Stimulated activated naive CD4-positive, alpha-beta T cell (primary cell): ENCODE measurements around the gene IRAK1BP1.
"Not testable (repeated sequence)": the region's sequence is repeated elsewhere in the genome, so short reads cannot be mapped to it uniquely, and the experiment has no call there.

Experiments
- DNase-seq, 6 experiments: peaks; one replicate each; lab custom pipeline; 2025; lab: John Stamatoyannopoulos, UW

IRAK1BP1 gene

DNA sequence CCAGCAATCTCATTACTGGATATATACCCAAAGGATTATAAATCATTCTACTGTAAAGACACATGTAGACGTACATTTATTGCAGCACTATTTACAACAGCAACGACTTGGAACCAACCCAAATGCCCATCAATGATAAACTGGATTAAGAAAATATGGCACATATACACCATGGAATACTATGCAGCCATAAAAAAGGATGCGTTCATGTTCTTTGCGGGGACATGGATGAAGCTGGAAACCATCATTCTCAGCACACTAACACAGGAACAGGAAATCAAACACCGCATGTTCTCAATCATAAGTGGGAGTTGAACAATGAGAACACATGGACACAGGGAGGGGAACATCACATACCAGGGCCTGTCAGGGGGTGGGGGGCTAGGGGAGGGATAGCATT is 22.6 kb downstream of the IRAK1BP1 start:
- DNase-seq = not testable (repeated sequence)

GRCh38 chr6:78896227-78896626 is 28.9 kb downstream of the IRAK1BP1 start:
- DNase-seq = no peak

GRCh38 chr6:78908621-78909020 is 41.3 kb downstream of the IRAK1BP1 start:
- no peak for DNase-seq

- DNase-seq = no peak
These were observed 42.0 kb downstream of the IRAK1BP1 start for GRCh38 chr6:78909391-78909790.

DNA sequence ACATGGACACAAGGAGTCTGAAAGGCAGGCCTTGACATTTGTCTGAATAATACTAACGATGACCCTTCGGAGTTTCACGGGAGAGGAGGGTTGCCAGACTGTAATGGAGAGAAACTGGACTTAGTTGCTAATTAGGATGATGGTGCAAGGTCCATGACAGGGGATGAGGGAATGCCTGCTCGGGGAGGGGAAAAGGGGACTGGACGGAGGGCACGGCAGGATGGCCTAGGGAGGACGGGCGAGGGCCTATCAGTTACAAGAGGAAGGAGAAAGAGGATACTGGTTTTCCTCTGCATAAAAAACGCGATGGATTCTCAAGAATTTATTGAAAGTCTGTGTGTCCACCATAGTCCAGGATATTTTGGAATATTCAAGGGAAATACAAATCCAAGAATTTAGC is 42.7 kb downstream of the IRAK1BP1 start:
- no peak for DNase-seq

GRCh38 chr6:78910591-78911171 is 43.3 kb downstream of the IRAK1BP1 start:
- DNase-seq = no peak

DNA sequence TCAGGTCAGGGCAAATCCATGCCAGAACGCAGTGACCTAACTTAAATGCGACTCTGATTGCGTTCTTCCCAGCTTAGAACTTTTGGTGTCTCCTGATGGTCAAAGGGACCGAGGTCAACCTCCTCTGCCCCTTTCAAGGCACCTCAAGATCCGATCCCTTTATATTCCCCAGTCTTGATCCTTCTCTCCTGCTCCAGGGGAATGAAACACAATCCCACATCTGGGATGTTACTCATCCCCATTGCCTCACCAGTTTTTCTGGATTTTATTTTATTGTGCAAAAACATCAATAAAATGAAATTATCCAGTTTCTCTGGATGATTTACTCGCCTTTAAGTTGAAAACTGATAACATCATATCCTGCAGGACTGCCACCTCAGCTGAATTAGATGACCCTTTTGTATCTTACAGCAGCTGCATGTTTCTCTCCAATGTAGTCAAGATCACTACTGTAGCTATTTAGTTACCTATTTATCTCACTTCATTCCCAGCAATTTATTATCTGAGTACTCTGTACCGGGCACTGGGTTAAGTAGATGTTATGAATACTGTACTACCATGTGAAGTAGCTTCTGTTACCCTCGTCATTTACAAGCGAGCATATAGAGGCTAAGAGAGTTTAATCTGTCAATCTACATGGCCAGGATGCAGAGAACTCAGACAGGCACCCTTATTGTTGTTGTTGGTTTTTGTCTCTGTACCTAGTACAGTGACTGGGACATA is 44.0 kb downstream of the IRAK1BP1 start:
- no peak for DNase-seq

- no peak for DNase-seq
These were observed 49.1 kb downstream of the IRAK1BP1 start for GRCh38 chr6:78916411-78916810.

DNA sequence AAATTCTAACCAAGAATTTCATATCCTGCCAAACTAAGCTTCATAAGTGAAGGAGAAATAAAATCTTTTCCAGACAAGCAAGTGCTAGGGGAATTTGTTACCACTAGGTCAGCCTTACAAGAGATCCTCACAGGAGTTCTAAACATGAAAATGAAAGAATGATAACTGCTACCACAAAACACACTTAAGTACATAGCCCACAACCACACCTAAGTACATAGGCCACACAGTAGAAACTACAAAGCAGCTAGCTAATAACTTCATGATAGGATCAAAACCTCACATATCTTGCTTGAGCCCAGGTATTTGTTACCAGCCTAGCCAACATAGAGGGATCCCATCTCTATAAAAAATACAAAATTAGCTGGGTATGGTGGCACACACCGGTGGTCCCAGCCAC is 50.4 kb downstream of the IRAK1BP1 start:
- no peak for DNase-seq

DNA sequence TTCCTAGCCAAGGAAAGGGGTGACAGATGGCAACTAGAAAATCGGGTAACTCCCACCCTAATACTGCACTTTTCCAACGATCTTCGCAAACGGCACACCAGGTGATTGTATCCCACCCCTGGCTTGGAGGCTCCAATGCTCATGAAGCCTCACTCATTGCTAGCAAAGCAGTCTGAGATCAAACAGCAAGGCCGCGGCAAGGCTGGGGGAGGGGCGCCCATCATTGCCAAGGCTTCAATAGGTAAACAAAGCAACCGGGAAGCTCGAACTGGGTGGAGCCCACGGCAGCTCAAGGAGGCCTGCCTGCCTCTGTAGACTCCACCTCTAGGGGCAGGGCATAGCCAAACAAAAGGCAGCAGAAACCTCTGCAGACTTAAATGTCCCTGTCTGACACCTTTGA is 53.8 kb downstream of the IRAK1BP1 start:
- not testable (repeated sequence) for DNase-seq

DNA sequence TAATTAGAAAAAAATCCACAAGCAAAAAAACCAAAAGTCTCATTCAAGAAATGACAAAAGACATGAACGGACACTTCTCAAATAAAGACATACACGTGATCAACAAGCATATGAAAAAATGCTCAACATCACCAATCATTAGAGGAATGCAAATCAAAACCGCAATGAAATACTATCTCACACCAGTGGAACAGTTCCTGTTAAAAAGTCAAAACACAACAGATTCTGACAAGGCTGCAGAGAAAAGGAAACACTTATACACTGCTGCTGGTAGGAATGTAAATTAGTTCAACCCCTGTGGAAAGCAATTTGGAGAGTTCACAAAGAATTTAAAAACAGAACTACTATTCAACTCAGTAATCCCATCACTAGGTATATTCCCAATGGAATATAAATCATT is 58.0 kb downstream of the IRAK1BP1 start:
- DNase-seq = no peak

- no peak for DNase-seq
These were observed 68.2 kb downstream of the IRAK1BP1 start for GRCh38 chr6:78935553-78935952.

DNA sequence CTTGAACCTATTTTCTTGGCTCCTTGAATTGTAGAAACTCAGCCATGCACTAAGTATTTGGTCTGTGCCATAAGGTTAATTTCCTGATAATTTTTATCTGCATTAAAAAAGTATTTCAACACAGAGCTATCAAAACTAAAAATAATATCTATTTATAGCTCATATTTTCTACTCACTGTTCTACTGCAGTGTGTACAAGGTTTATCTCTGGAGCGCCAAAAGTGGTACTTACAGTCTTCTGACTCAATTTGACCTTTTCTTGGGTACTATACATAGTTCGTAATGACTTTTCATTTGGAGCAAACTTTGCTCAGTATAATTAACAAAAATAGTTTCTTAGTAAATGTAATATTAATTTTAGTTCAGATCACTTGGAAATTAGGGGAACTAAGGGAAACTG is 69.2 kb downstream of the IRAK1BP1 start:
- DNase-seq = no peak

DNA sequence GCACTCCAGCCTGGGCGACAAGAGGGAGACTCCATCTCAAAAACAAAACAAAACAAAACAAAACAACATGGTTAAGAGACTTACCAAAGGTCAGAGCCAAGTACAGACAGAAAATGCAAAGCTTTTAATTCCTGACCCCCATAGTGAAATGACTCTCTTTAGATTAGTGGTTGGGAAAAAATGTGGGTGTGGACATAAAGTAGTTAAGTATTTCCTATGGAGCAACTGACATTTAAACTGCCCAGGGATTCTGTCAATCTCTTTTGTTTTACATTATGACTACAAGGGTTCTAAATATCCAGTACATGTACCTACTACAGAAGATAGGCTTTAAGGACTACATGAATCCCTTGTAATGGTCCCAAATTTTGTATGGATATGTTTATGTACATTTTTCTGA is 75.1 kb downstream of the IRAK1BP1 start:
- no peak for DNase-seq

DNA sequence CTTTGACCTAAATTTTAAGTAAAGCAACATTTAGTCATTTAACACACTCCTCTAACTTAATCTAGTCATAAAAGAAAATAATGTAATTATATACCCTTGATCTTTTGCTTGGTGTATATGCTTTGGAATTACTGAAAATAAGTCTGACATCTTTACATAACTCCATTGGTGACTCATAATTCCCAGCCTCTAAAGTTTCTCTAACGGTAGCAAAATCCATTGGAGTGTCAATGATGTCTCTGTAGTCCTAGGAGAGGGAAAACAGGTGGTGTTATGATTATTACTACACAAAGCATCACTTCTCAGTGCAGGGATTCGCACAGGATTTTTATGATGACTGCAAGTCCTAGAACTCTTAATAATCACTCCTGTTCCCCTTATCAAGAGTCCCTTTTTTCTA is 80.2 kb downstream of the IRAK1BP1 start:
- DNase-seq = no peak

- DNase-seq = no peak
These were observed 80.6 kb downstream of the IRAK1BP1 start for GRCh38 chr6:78947962-78948361.

GRCh38 chr6:78948785-78949184 is 81.4 kb downstream of the IRAK1BP1 start:
- DNase-seq = no peak

DNA sequence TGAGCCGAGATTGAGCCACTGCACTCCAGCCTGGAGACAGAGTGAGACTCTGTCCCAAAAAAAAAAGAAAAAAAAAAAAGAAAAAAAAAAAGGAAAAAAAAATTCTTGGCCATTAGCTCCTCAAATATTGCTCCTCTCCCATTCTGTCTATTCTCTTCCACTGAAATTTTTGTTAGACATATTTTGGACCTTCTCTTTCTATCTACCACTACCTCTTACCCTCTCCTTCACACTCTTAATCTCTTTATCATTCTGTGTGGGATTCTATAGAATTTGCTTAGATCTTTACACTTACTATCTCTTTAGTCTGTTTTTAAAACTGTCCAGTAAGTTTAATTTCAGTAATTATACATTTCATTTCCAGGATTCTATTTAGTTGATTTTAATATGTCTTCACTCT is 85.0 kb downstream of the IRAK1BP1 start:
- no peak for DNase-seq
